CD4-positive, alpha-beta T cell treated with Interleukin-17A for 1 hour (primary cell): Measurements from ENCODE around the gene NME9.

Source experiments
- DNase-seq: peaks from one replicate; pipeline ENCODE4 v3.0.0-alpha.2; 2020

Gene NME9

DNA sequence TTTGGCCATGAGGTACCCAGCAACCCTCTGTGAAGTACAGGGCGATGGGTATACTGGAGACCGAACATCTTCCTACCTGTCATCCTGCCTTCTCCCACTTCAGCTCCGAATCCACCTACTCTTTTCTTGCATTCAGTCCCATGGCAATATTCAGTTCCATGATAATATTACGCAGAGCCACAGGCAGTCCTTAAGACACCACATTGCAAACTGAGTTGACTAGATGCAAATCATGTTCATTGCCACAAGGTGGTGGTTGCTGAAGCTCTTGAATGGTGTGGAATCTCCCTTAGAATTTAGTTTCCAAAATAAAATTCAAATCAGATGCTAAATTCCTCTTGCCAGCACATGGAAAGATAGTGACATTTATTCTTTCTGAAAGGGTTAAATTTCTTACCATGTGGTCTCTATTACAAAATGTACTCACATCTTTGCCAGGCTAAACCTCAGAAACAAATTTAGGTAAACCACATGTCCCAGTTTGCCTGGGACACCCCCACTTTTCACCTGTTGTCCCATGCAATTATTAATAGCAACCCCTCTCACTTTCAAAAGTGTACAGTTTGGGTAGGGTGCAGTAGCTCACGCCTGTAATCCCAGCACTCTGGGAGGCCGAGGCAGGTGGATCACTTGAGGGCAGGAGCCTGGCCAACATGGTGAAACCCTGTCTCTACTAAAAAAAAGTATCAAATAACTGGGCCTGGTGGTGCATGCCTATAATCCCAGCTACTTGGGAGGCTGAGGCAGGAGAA lies 1.7 kb upstream of the NME9 start:
- DNase-seq: no peak

DNA sequence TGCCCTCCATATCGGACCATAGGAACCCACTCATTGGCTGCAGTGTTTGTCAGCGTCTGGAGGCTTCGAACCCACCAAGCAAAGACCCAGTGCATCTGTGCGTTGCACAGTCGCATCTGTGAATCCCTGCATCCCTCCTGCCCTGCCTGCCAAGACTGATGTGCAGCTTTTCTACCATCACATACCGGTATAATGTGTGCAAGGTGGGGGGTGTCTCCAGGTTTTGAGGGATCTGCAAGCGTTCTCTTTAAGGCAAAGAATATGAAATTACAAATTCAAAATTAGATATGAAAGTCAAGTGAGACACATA lies 288 bp upstream of the NME9 start:
- no peak for DNase-seq

DNA sequence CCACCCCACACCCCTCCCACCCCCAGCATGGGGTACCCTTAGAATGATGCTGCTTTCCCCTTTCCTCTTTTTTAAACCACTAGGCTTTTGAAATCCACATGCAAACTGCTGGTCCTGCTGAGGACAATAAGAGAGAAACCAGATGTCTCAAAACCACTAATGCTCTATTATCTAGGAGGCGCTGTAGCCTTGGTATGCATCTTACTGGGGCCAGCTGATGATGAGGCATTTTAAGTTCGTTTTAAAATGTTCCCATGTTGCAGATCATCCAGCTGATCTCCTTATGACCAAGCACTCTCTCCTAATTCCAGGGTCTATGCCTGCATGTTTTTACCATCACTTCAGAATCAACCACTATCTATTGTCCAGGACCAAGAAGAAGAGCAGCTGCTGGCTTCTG lies 1.3 kb downstream of the NME9 start:
- no peak for DNase-seq

DNA sequence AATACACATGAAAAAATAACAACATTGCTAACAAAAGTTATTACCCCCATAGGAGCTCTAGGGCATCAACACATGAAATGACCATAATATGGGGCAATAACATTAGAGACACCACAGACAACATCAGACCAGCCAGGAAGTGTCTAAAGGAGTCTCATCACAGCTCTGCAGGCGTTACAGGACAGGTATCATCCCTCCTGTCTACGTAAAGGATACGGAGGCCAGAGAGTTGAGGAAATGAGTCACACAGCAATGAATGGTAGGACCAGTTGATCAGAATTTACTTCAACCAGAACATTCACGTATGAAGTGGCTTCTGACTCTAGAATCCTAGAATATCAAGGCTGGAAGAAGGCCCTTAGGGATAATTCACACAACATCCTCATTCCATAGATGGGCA lies 1.8 kb downstream of the NME9 start:
- no peak for DNase-seq

DNA sequence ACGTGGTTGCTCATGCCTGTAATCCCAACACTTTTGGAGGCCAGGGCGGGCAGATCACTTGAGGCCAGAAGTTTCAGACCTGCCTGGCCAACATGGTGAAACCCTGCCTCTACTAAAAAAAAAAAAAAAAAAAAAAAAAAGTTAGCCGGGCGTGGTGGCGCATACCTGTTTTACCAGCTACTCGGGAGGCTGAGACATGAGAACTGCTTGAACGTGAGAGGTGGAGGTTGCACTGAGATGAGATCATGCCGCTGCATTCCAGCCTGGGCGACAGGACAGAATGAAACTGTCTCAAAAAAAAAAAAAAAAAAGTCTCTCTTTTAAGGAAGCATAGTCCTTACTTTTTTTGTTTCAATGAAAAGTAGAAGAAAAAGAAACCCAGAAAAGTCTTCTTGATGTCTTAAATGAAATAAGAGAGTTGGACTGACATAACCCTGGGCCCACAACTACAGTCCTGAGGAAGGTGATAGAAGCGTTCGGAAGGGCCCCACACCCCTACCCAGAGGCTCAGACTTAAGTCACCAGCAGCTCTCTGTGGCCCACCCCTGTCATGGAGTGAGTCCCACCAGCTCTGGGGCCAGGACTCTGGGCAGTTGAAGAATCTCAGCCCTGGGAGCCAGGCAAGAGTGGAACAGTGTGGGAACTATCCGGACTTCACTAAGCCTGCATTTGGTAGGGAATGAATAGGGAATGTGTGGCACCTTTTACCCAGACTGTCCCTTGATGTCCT lies 2.6 kb downstream of the NME9 start:
- no peak for DNase-seq

DNA sequence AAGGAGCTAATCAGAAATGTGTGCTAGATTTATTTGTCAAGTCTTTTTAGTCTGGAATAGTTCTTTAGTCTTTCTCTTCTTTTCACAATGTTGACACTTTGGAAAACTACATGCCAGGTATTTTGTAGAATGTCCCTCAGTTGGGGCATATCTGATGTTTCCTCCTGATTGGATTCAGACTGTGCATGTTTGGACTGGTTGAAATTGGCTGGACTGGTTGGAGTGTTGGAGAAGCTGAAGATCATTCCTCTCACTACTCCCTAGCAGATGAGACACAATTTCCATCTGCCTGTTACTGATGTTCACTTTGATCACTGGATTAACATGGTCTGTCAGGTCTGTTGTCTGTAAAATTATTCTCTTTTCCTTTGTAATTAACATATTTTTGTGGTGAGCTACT lies 3.7 kb downstream of the NME9 start:
- no peak for DNase-seq

DNA sequence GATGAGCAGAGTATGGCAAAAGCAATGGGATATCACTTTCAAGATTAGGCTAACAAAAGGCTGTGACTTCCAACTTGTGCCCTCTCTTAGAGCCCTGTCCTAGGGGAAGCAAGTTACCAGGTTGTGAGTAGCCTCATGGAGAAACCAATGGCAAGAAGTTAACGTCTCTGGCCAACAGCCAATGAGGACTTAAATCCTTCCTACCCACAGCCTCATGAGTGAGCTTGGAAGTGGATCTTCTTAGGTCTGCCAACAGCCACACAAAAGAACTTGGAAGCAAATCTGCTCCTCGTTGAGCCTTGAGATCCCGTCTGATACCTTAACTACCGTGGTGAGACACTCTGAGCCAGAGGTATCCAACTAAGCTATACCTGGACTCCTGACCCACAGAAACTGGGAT lies 5.7 kb downstream of the NME9 start:
- DNase-seq: no peak

DNA sequence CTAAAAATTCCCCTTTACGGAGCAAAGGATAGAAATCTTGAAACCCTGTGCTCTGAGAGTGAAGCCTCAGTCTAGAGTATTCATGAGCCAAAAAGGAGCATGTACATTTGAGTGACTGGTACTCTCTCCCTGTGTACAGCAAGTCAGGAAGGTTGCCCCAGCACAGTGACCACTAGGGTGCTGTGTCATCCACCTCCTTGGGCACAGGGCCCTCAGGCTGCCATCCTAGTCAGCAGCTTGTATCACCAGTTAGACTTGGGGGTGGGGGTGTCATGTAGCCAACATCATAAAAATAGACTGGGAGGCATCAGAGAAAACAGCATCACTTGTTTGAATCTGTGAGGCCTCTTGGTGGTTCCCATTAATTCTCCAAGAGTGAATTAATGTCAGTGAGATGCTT lies 12.0 kb downstream of the NME9 start:
- no peak for DNase-seq

DNA sequence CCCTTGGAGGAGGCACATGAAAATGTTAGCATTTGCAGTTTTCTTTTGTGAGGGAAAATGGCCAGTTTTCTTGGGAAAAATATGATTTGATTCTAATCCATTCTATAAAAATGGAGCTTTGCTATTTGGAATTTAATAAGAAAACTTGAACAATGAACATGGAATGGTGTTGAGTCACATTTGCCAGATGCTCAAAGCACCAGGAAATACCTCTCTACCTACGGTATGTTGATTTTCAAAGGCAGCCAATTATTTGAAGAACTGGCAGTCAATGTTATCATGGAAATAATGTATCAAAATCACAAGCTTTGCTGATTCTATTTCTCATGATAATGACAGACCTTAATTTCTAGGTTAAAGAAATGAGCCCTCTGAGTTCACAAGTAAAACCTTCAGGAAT lies 14.9 kb downstream of the NME9 start:
- DNase-seq: no peak

DNA sequence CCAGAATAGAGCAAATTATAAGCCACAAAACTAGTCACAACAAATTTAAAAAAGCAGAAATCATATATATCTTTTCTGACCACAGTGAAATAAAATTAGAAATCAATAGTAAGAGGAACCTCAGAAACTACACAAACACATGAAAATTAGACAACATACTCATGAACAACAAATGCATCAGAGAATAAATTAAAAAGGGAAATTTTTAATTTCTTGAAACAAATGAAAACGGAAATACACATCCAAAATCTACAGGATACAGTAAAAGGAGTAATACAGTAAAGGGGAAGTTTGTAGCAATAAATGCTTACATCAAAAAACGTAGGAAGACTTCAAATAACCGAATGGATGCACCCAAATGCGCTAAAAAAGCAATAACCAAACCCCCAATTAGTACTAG lies 19.2 kb downstream of the NME9 start:
- no peak for DNase-seq

DNA sequence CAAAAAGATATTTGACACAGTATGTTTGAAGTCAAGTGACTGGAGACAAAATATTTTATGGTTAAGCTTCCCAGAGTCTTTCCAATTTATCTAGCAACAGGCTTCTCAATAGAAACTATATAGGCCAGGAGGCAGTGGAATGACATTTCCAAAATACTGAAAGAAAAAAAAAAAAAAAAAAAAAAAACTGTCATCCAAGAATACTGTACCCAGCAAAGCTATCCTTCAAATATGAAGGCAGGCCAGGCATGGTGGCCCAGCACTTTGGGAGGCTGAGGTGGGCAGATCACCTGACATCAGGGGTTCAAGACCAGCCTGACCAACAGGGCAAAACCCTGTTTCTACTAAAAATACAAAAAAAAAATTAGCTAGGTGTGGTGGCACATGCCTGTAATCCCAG lies 20.9 kb downstream of the NME9 start:
- DNase-seq: no peak

DNA sequence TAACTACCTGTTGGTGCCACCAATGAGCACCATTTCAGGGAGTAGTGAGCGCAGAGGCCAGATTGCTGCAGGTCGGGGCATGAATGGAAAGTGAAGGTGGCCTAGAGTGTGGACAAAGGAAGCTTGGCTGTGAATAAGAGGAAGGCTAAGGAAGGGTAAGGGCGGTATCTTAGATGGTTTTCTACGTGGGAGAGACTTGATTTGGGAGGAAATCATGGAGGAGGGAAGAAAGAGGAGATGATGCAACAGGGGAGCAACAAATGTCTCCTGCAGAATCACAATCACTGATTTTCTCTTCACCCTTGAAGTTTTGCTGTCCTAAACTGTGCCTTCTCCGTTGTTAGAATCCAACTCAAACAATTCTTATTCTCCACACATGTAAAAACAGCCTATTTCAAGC lies 21.8 kb downstream of the NME9 start:
- DNase-seq: no peak

DNA sequence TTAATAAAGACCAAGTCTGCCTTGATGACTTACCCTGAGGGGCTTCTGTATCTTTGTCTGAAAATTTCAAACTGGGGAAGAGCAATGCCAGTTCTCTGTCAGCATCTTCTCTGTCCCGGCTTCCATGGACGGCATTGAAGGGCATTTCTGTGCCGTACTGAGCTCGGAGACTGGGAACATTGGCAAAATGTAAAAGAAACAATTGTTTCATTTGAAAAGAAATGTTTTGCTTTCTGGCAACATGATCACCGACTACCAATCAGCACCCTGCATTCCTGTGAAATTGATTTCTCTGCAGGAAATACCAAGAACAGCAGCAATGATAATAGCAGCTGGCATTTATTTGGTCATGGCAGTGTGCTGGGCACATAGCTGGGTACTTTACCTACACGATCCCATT lies 26.2 kb downstream of the NME9 start:
- no peak for DNase-seq

DNA sequence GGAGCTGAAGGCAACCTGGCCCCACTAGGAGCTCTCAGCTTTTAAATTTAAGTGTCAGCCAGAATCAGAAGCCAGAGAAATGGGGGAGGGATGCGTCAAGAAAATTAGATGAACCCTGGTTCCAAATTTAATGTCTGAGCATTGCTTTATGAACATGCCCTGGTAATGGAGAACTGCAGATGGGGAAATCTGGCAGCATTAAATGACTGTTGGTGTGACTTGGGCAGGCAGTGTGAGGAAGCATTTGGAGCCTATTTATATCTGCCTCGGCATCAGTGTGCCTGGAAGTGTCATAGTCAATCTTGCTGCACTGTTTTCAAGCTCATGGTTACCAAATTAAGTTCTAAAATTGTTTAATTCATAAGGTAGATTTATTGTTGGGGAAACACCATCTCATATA lies 29.0 kb downstream of the NME9 start:
- no peak for DNase-seq

DNA sequence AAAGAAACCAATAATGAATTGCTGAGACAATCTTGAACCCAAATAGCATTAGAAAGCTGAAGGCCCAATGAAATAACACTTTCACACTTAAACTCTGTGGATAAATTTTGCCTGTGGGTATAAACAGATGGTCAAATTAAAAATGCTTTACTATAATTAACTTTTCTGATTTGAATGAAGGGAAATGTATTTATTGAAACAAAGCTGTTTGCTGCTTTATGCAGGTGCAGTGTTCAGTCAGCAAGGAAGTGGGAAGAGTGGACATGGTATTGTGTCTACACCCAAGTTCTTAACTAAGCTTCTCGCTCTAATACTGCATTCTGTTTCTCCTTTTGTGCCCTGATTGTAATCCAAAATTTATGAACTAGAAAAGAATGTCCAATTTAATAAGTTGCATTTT lies 31.8 kb downstream of the NME9 start:
- no peak for DNase-seq

DNA sequence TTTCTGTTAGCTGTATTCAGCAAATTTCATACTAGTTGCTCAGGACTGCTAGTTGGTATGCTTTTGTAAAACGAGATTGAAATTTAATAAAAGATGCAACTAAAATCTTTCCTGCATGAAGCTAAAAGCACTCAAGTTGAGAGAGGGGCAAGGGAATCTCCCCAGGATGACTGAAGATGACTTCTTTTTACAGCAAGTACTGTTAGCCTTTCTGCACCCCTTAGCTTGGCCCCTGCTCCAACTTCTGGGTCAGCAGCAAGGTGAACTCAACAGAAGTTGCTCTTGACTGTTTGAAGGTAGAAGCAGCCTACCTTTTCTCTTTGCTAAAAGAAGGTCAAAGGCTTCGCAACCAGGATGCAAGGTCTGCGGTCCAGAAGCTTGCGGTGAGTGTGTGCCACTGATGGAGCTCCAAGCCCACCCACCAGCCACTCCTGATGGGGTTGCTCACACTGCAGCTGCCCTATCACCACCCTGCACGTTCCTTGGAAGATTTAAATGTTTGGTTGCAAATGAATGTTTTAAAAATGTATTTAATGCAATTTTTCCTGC lies 32.5 kb downstream of the NME9 start:
- DNase-seq: no peak

DNA sequence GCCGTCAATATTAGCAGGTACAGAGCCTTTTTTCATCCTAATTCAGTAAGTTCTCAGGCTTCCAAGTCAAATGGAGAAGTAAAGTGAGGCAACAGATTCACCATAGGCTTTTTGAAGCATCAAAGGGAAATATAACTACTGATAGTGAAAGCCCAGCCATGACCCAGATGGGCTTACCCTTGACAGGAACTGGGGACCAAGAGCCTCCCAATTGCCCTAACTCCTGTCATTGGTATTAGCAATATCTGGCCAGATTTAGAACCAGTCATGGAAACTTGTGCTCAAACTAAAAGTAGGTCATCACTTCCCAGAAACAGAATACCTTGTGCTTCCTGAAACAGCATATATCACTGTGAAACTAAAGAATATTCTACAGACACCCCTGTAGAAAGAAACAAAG lies 33.0 kb downstream of the NME9 start:
- DNase-seq: no peak

DNA sequence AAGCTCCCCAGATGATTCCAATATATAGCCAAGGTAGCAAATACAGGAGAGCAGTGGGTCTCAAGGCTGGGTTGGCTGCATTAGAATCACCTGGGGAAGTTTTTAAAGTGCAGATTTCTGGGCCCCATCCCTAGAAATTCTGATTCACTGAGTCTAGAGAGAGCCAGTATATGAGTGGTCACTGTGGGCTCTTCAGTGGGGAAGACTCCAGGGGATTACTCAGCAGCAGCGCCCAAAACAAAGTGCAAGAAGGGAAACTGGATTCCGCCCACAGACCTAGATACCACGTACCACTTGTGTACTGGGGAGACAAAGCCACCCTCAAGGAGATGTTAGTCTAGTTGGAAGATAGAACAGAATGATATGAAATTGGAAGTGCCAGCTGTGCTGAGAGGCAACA lies 40.0 kb downstream of the NME9 start:
- no peak for DNase-seq

DNA sequence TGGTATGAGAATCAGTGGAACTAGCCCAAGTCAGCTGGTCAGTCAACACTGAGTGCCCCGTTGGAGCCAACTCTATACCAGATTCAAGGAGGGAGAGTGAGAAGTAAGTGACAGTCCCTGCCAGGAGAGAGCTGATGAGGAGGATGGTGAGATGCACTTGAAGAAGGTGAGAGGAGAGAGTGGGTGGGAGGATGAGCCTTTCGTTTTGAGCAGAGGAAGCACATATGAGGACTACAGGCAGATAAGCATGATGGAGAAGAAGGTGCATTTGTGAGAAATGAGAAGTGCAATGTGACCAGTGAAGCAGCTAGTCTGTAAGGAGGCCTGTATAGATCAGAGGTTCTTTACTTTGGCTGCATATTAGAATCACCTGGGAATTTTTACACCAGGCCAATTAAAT lies 40.4 kb downstream of the NME9 start:
- no peak for DNase-seq

DNA sequence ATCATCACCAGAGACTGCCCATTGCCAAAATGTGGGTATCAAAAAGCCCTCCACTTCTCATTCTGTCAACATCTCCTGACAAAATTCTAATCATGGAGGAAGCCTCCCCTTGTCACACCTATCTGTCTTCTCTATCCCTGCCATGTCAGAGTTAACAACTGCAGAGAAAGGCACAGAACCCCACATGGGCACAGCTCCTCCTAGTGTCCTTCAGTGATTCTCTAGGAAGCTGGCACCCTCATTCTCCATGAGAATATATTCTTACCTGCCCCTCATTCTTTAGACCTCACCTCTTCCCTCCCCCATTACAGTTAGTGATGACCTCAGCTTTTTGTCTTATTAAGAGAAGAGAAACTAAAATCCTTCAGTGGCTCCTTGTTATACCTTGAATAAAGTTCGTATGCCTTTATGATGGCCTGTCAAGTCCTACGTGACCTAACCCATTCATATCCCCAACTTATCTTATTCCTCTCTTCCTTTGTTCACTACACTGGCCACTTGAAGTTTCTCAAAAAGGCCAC lies 44.6 kb downstream of the NME9 start:
- no peak for DNase-seq

DNA sequence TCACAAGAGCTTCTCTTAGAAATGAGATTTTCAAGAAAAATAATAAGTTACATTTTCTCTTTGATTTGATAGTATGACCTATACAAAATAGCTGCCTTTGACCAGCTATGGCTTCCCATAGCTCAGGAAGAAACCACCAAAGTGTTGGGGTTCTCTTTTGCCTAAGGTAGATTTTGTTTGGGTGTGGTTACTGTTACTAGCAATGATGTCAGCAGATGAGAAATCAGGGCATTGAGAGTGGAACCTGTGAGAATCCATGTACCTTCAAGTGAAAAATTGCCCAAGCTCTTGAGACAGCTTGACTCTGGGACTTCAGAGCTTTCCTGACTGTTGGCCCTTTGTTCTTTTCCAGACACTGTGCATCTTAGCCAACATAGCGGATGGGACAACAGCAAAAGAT lies 45.6 kb downstream of the NME9 start:
- DNase-seq: no peak

DNA sequence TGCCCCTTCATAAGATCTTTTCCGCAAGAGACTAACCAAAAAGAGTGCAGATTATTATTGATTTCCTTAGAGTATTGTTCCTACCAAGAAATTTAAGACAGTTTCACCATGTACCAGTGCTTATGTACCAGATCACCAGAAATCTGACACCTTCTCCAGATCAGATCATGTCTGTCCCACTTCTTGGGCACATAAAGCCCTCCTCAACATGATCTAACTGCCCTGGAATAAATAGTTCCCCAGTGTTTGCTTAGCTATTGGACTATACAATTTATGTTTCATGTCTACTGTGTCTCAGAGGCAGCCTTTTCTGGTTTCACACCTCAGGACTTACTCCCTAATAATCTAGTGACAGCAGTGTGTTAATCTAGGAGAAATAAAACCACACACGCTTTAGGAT lies 46.8 kb downstream of the NME9 start:
- DNase-seq: no peak

DNA sequence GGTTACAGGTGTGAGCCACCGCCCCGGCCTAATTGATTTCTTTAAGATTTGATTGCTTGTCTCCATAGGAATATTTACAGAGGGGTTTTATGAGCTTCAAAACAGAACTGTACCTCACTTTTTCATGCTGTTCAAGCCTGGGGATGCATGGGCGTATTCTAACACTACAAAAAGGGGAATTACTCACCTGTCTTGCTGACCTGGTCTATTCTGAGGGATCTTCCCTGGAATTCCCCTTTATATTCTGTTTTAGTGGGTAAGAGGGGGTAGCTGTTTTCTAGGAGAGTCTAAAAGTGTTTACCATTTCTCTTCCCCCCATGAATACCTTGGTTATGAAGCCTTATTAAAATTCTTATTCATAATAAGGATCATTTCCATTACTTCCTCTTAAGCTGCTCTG lies 48.1 kb downstream of the NME9 start:
- DNase-seq: no peak

DNA sequence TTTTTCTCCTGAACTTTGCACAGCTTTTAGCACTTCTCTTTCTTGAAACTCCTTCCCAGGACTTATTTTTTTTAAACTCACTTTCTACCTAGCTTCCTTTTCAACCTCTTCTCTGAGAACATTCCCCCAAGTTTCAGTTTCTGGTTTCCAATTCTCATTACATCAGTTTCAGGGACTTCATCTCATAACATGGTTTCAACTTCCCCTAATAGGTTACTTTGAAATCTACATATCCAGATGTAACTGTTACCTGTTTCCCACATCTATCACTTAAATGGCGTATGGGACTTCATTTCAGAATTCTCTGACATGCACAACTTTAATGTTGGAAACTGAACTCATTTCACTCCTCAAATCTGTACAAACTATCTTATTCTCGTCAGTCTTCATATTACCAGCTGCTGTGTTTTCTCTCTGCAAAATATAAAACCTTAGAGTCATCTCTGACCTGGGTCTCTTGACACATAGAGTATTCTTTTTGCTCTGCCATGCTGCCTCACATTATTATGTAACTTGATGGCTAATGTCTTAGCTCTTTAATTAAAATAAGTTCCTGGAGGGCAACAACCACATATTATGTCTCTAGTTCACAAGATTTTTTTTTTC lies 58.4 kb downstream of the NME9 start:
- no peak for DNase-seq
